Stimulated activated naive CD8-positive, alpha-beta T cell treated with anti-CD3 and anti-CD28 coated beads, Interleukin-15, amount 100 ng/mL, for 72 hours (primary cell): ENCODE data around the gene ARHGAP6.
"Not testable (repeated sequence)": the region's sequence is repeated elsewhere in the genome, so short reads cannot be mapped to it uniquely, and the experiment has no call there.

Experiments used
- ATAC-seq: fragments of 150-1000 bp; cut with Tn5 transposase; 2 replicates; pipeline ENCODE4 v1.10.0; 2021; ENCODE audit warnings: mild to moderate bottlenecking, moderate library complexity
- DNase-seq, 2 donors: peaks; one replicate each; pipeline ENCODE4 v3.0.0; 2021 to 2022
- H3K27ac Mint-ChIP-seq, 2 donors: one replicate each; pipeline ENCODE4 v1.8.0; 2022; ENCODE audit warnings: mild to moderate bottlenecking in 2 of 2, mixed read lengths in 2 of 2, moderate library complexity in 2 of 2
- H3K27me3 Mint-ChIP-seq: one replicate; pipeline ENCODE4 v1.8.0; 2022; ENCODE audit warnings: mixed read lengths
- H3K4me1 Mint-ChIP-seq: one replicate; pipeline ENCODE4 v1.8.0; 2022; ENCODE audit warnings: mild to moderate bottlenecking, mixed read lengths
- H3K4me3 Mint-ChIP-seq, 2 donors: one replicate each; pipeline ENCODE4 v1.8.0; 2022; ENCODE audit warnings: mild to moderate bottlenecking in 2 of 2, mixed read lengths in 2 of 2, moderate library complexity in 1 of 2
- H3K9me3 Mint-ChIP-seq, 2 donors: one replicate each; pipeline ENCODE4 v1.8.0; 2022; ENCODE audit warnings: mixed read lengths in 2 of 2

ARHGAP6 gene

GRCh38 chrX:11609109-11609508, 56.6 kb downstream of the ARHGAP6 start:
- no peaks in the 10 kb centered on the region for H3K9me3 Mint-ChIP-seq
- no peaks in the 10 kb centered on the region for H3K27me3 Mint-ChIP-seq
- H3K4me1 Mint-ChIP-seq = no peaks in the 10 kb centered on the region
- no peak overlapping the region for H3K4me3 Mint-ChIP-seq
- H3K27ac Mint-ChIP-seq = peak overlapping the region; percentile 19 to 71
- no peak for DNase-seq
- ATAC-seq = no peak

DNA sequence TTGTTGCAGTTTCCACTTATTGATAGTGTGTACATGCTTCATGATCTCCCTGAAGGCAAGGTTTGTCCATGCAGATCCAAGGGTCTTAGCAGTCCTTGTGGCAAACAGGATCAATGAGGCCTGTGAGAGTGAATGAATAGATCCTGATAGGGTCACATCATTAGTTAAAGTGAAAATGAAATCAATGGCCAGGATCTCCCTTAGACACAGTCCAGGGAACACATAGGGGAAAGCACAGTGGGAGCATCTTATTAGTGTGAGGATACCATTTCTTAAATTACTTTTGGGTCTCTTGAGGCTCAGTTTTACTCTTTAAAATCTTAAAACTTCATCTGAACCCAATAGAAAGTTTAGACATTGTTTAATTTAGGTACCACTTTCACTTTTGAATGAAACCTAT, 59.3 kb downstream of the ARHGAP6 start:
- ATAC-seq (no peak), DNase-seq (no peak)
- Mint-ChIP-seq H3K27me3 (no peaks in the 10 kb centered on the region), H3K4me1 (no peaks in the 10 kb centered on the region), H3K9me3 (no peaks in the 10 kb centered on the region), H3K4me3 (no peak overlapping the region), H3K27ac (no peak overlapping the region)

DNA sequence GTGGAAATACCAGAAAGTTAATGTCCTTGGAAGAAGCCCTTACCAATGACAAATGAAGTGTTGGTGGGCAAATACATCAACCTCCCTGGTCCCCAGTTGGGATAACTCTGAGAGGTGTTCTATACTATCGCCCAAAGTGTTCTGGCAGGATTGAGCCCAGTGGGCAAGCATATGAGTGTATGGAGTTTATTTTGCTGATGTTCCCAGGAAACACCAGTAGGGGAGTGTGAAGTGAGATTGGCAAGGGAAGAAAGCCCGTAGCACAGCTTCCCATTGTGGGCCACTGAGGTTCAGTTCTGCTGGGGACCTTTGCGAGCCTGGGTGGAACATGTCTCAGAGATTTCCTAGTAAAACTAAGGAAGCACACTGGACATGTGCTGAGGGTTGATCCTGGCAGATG, 65.1 kb downstream of the ARHGAP6 start:
- no peaks in the 10 kb centered on the region for H3K9me3 Mint-ChIP-seq
- no peaks in the 10 kb centered on the region for H3K4me1 Mint-ChIP-seq
- no peak for DNase-seq
- peaks cover 9% of the 10 kb centered on the region for H3K27me3 Mint-ChIP-seq
- peak overlapping the region in 1 of 2 donors; percentile 27 for H3K27ac Mint-ChIP-seq
- no peak for ATAC-seq
- no peak overlapping the region for H3K4me3 Mint-ChIP-seq

GRCh38 chrX:11597479-11597878, 68.2 kb downstream of the ARHGAP6 start:
- Mint-ChIP-seq H3K27ac (no peak overlapping the region), H3K4me1 (peaks cover under 1% of the 10 kb centered on the region), H3K9me3 (no peaks in the 10 kb centered on the region), H3K4me3 (no peak overlapping the region), H3K27me3 (peaks cover 9% of the 10 kb centered on the region)
- ATAC-seq (no peak), DNase-seq (no peak)

- H3K4me1 Mint-ChIP-seq = peaks cover 12% of the 10 kb centered on the region
- H3K9me3 Mint-ChIP-seq = no peaks in the 10 kb centered on the region
- DNase-seq (no peak), ATAC-seq (peak; percentile 67)
- peaks cover 4% of the 10 kb centered on the region for H3K27me3 Mint-ChIP-seq
- H3K27ac Mint-ChIP-seq = peak overlapping the region; percentile 78 to 97
- peak overlapping the region; percentile 46 to 71 for H3K4me3 Mint-ChIP-seq
Measured at GRCh38 chrX:11591723-11592346, 73.9 kb downstream of the ARHGAP6 start.

DNA sequence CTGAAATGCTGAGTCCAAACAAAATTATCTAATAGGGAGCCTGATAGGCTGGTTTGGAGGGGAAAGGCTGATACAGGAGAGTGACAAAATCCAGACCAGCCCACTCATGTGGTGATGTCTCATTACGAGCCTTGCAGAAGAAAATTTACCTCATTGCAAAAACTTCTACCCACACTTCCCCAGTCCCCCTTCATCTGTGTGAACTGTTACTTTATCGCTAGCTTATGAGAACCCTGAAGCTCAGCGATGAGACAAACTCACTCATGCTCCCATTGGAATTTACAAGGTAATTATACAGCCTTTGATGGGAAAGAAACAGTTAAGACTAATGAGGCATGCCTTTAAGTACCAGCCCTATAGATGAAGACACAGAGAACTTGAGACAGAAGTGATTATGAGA, 76.1 kb downstream of the ARHGAP6 start:
- no peak overlapping the region for H3K4me3 Mint-ChIP-seq
- peaks cover 12% of the 10 kb centered on the region for H3K4me1 Mint-ChIP-seq
- H3K27ac Mint-ChIP-seq = no peak overlapping the region
- no peaks in the 10 kb centered on the region for H3K9me3 Mint-ChIP-seq
- no peak for ATAC-seq
- peaks cover 9% of the 10 kb centered on the region for H3K27me3 Mint-ChIP-seq
- no peak for DNase-seq

DNA sequence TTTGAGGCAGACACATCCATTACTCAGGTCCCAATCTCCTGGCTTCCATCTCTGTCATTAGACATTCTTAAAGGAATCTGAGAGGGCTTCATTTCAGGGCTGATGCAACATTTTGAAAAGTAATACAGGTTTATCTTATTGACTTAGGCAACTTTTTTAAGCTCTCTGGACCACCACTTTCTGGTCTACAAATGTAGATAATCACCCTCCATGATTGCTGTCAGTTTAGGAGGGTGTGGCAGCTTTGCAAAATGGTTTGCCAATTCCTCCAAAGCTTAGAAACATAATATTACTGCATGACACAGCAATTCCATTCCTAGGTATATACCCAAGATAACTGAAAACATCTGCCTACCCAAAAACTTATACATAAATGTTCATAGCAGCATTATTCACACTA, 77.6 kb downstream of the ARHGAP6 start:
- no peak overlapping the region for H3K27ac Mint-ChIP-seq
- peaks cover 9% of the 10 kb centered on the region for H3K27me3 Mint-ChIP-seq
- no peak for ATAC-seq
- H3K4me3 Mint-ChIP-seq = no peak overlapping the region
- H3K9me3 Mint-ChIP-seq = no peaks in the 10 kb centered on the region
- peaks cover 12% of the 10 kb centered on the region for H3K4me1 Mint-ChIP-seq
- DNase-seq = no peak

DNA sequence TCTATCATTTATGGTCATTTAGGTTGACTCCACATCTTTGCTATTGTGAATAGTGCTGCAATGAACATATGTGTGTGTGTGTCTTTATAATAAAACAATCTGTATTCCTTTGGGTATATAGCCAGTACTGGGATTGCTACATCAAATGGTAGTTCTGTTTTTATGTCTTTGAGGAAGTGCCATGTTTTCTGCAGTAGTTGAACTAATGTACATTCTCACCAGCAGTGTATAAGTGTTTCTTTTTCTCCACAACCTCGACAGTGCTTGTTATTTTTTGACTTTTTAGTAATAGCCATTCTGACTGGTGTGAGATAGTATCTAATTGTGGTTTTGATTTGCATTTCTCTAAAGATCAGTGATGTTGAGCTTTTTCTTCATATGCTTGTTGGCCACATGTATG, 80.5 kb downstream of the ARHGAP6 start:
- DNase-seq = no peak
- no peak overlapping the region for H3K4me3 Mint-ChIP-seq
- H3K4me1 Mint-ChIP-seq = no peaks in the 10 kb centered on the region
- H3K27me3 Mint-ChIP-seq = peaks cover 9% of the 10 kb centered on the region
- ATAC-seq = no peak
- H3K27ac Mint-ChIP-seq = no peak overlapping the region
- H3K9me3 Mint-ChIP-seq = no peaks in the 10 kb centered on the region

DNA sequence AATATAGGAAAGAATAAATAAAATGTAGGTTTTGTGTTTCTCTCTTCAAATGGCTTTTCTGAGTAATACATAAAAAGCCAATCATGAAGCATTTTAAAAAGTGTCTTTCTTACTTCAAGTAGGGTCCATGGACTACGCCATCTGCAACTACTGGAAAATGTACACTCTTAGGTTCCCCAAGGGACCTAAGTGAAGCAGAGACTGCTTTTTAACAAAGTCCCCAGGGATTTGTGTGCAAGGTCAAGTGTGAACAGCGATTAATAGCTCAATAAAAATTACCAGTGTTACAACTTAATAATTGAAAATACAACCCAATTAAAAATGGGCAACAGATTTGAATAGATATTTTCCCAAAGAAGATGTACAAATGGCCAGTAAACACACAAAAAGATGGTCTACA, 84.9 kb downstream of the ARHGAP6 start:
- Mint-ChIP-seq H3K4me3 (no peak overlapping the region), H3K9me3 (peaks cover 0 to 7% of the 10 kb centered on the region in 2 donors), H3K27ac (no peak overlapping the region), H3K27me3 (no peaks in the 10 kb centered on the region), H3K4me1 (no peaks in the 10 kb centered on the region)
- no peak for ATAC-seq
- no peak for DNase-seq

DNA sequence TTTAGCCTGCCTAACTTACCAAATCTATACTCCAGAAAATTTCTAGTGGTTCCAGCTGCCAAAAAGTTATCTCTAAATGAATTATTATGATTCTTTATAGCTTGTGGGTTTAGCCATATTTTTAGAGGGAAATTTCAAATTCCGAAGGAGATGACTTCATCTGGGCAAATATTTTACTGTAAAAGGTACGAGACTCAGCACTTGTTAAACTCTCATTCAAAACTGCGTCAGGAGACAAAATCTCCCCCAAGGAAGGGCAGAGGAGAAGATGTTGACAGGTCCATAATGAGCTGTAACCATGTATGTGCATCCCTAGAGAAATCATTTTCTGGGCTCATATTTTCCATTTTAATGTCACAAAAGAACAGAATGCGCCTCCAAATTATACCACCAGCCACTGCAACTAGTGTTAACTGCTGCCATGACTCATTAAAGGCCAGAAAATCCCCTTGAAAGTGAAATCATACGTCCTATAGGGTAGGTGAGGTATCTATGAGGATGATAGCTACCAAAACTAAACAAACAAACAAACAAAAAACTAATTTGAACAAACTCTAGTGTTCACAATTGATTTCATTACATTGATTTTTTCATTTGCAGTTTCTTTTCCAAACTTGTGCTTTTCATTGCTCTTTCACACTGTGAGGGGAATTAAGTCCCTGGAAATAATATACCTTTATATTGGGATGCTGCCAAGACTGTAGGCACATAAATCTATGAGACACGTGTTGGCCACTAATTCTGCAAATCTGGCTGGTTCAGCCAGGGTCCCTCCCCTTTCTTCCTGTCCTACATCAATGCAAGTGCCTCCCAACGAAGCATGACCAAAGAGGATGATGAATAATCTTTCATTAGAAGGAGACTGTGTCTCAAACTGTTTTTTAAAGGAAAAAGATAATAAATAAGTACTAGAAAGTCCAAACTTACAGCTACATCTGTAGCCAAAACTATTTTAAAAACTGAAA, 85.8 kb downstream of the ARHGAP6 start:
- DNase-seq = no peak
- H3K4me3 Mint-ChIP-seq = no peak overlapping the region
- H3K4me1 Mint-ChIP-seq = no peaks in the 10 kb centered on the region
- ATAC-seq = no peak
- H3K27me3 Mint-ChIP-seq = no peaks in the 10 kb centered on the region
- H3K9me3 Mint-ChIP-seq = peaks cover 0 to 7% of the 10 kb centered on the region in 2 donors
- H3K27ac Mint-ChIP-seq = no peak overlapping the region

GRCh38 chrX:11578301-11578700, 87.4 kb downstream of the ARHGAP6 start:
- not testable (repeated sequence) for ATAC-seq, H3K4me3 Mint-ChIP-seq, H3K27me3 Mint-ChIP-seq, DNase-seq, H3K27ac Mint-ChIP-seq, H3K4me1 Mint-ChIP-seq, H3K9me3 Mint-ChIP-seq

- Mint-ChIP-seq H3K4me3 (no peak overlapping the region), H3K27me3 (no peaks in the 10 kb centered on the region)
Measured at GRCh38 chrX:11577603-11578002, 88.1 kb downstream of the ARHGAP6 start.

DNA sequence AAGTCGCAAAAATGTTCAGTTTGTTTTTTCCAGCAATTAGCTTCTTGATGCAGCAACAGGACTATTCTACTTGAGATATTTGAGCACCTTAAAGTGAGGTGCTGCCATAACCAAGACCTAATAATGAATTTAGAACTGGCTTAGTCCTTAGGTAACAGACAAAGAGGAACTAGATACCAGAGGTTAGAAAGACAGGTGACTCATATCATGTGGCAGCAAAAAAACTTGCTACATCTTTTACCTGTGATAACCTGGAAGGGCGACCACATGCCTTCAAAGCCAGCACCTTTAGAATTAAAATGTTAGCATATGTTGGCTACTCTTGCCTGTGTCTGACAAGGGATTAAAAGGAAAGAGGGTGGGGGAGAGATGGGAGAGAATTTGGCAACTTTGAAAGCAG, 90.4 kb downstream of the ARHGAP6 start:
- Mint-ChIP-seq H3K27ac (no peak overlapping the region), H3K9me3 (peaks cover 0 to 7% of the 10 kb centered on the region in 2 donors), H3K27me3 (no peaks in the 10 kb centered on the region), H3K4me3 (no peak overlapping the region), H3K4me1 (no peaks in the 10 kb centered on the region)
- DNase-seq (no peak), ATAC-seq (no peak)

More at GRCh38 chrX:11577603-11578002, 88.1 kb downstream of the ARHGAP6 start:
- Mint-ChIP-seq H3K27ac (no peak overlapping the region), H3K4me1 (no peaks in the 10 kb centered on the region), H3K9me3 (peaks cover 0 to 7% of the 10 kb centered on the region in 2 donors)
- DNase-seq = no peak
- no peak for ATAC-seq

GRCh38 chrX:11567528-11568220, 98.0 kb downstream of the ARHGAP6 start:
- Mint-ChIP-seq H3K9me3 (no peaks in the 10 kb centered on the region), H3K4me3 (no peak overlapping the region), H3K27me3 (no peaks in the 10 kb centered on the region), H3K27ac (no peak overlapping the region), H3K4me1 (no peaks in the 10 kb centered on the region)
- ATAC-seq = no peak
- DNase-seq = no peak

DNA sequence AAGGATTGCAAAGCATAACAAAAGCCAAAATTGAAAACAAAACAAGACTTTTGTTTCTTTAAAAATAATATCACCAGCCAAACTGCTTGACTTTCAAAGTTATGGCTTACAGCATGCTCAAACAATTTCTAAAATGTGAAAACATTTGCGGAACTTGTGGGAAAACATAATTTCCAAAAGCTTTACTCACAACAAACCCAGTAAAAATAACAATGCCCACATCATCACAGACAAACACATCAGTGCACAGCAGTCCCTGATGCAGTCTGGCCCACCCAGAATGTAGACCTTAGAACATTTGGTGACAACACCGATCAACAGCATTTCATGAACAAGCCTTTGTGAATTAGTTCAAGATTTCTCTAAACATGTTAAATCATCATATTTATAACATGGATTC, 98.9 kb downstream of the ARHGAP6 start:
- no peak overlapping the region for H3K4me3 Mint-ChIP-seq
- no peaks in the 10 kb centered on the region for H3K4me1 Mint-ChIP-seq
- H3K9me3 Mint-ChIP-seq = no peaks in the 10 kb centered on the region
- no peaks in the 10 kb centered on the region for H3K27me3 Mint-ChIP-seq
- DNase-seq (no peak), ATAC-seq (no peak)
- H3K27ac Mint-ChIP-seq = no peak overlapping the region

GRCh38 chrX:11566173-11566572, 99.5 kb downstream of the ARHGAP6 start:
- DNase-seq (no peak), ATAC-seq (no peak)
- Mint-ChIP-seq H3K27ac (no peak overlapping the region), H3K9me3 (no peaks in the 10 kb centered on the region), H3K27me3 (no peaks in the 10 kb centered on the region), H3K4me1 (no peaks in the 10 kb centered on the region), H3K4me3 (no peak overlapping the region)
